PC-3 (cell line): ENCODE measurements around the gene NDUFC2. TPM values are rescaled to one million over a fixed set of nuclear protein-coding genes. Genes with fewer than 3 reads are reported as not detected.

Experiments
- ATAC-seq: fragments of 200-7000 bp; cut with Tn5 transposase; 2 replicates; pipeline ENCODE4 v1.9.1; 2020; ENCODE audit warnings: mild to moderate bottlenecking, moderate library complexity
- BruUV-seq: library from RNA; stranded (reverse); fragments of 400-500 nt; replicated peaks from 2 replicates; lab custom pipeline; 2021; lab: Mats Ljungman, UMichigan
- CTCF ChIA-PET: fragments of 300-600 bp; sonication (Branson Sonifier 250); formaldehyde crosslinking; loops from one replicate; lab custom pipeline; 2022; ENCODE audit warnings: antibody characterized with exemption; lab: Charles Lee
- POLR2A ChIA-PET: fragments of 300-600 bp; sonication (Branson Sonifier 250); formaldehyde crosslinking; loops from one replicate; lab custom pipeline; 2022; ENCODE audit warnings: antibody characterized with exemption; ENCODE audit not compliant: unreplicated experiment; lab: Charles Lee
- DNase-seq: peaks from one replicate; pipeline ENCODE4 v3.0.0-alpha.2; 2015
- H2AFZ ChIP-seq: fragments of 300-600 bp; sonication (generic); 2 replicates; pipeline ENCODE4 v1.6.0; 2016; ENCODE audit warnings: antibody characterized with exemption, low read length
- H3F3A ChIP-seq: fragments of 300-600 bp; sonication (generic); one replicate; pipeline ENCODE4 v1.6.0; 2017; ENCODE audit warnings: antibody characterized with exemption, low read length, control low read depth, mild to moderate bottlenecking; ENCODE audit not compliant: unreplicated experiment
- H3K27ac ChIP-seq: fragments of 300-600 bp; sonication (generic); 2 replicates; pipeline ENCODE4 v1.5.1; 2016; ENCODE audit warnings: mild to moderate bottlenecking, low read length
- H3K27me3 ChIP-seq: fragments of 300-600 bp; sonication (generic); 2 replicates; pipeline ENCODE4 v1.6.1; 2016; ENCODE audit warnings: low read length, mixed read lengths
- H3K36me3 ChIP-seq: fragments of 300-600 bp; sonication (generic); 2 replicates; pipeline ENCODE4 v1.6.1; 2016; ENCODE audit warnings: low read depth, mixed run types, low read length, mixed read lengths
- H3K4me1 ChIP-seq: fragments of 300-600 bp; sonication (generic); 2 replicates; pipeline ENCODE4 v1.5.1; 2016; ENCODE audit warnings: low read length; ENCODE audit not compliant: insufficient read depth
- H3K4me2 ChIP-seq: fragments of 300-600 bp; sonication (generic); 2 replicates; pipeline ENCODE4 v1.6.0; 2016; ENCODE audit warnings: low read length
- H3K4me3 ChIP-seq: fragments of 300-600 bp; sonication (generic); 2 replicates; pipeline ENCODE4 v1.5.1; 2016; ENCODE audit warnings: mild to moderate bottlenecking, low read length, mixed read lengths
- H3K79me2 ChIP-seq: fragments of 300-600 bp; sonication (generic); 2 replicates; pipeline ENCODE4 v1.6.1; 2017; ENCODE audit warnings: low read length, mixed read lengths
- H3K9ac ChIP-seq: fragments of 300-600 bp; sonication (generic); 2 replicates; pipeline ENCODE4 v1.6.0; 2016; ENCODE audit warnings: mild to moderate bottlenecking, low read length
- H3K9me2 ChIP-seq: fragments of 300-600 bp; sonication (generic); replicated peaks from 2 replicates; pipeline ENCODE4 v1.6.1; 2016; ENCODE audit warnings: mixed run types, low read length, mixed read lengths
- H3K9me3 ChIP-seq: fragments of 300-600 bp; sonication (generic); 2 replicates; pipeline ENCODE4 v1.6.1; 2016; ENCODE audit warnings: low read length, mixed read lengths
- H4K20me1 ChIP-seq: fragments of 300-600 bp; sonication (generic); 2 replicates; pipeline ENCODE4 v1.6.1; 2016; ENCODE audit warnings: low read length, mixed read lengths
- CTCF ChIP-seq: fragments of 300-600 bp; sonication (generic); conservative IDR thresholded peaks from 2 replicates; pipeline ENCODE4 v1.5.1; 2017; ENCODE audit warnings: antibody characterized with exemption, low read depth, mild to moderate bottlenecking, low read length
- EZH2 ChIP-seq: fragments of 300-600 bp; sonication (generic); IDR thresholded peaks from one replicate; pipeline ENCODE4 v1.6.1; 2017; ENCODE audit warnings: antibody characterized with exemption, mild to moderate bottlenecking, low read length; ENCODE audit not compliant: unreplicated experiment
- EZH2phosphoT487 ChIP-seq: fragments of 300-600 bp; sonication (generic); IDR thresholded peaks from 2 replicates; pipeline ENCODE4 v1.6.1; 2018; ENCODE audit warnings: mild to moderate bottlenecking, antibody characterized with exemption, low read length, borderline replicate concordance
- intact Hi-C: fragments of 100-400 bp; cut with micrococcal nuclease; formaldehyde crosslinking; loops from 2 replicates; pipeline ENCODE4 v1.9.0; 2023
- total RNA-seq: library from RNA; depleted of rRNA; stranded (reverse); fragments of >200 nt; gene quantifications from 2 replicates; pipeline ENCODE4 v1.2.3, GENCODE V29; 2014

NDUFC2 gene
- total RNA-seq, 1 experiment from 2014 or later = 304 TPM

- H3F3A ChIP-seq = no peaks in the 10 kb centered on the region
- H3K4me2 ChIP-seq = no peak overlapping the region
- CTCF ChIA-PET = no interaction called here
- POLR2A ChIA-PET = interaction anchor here (0.6 to 0.7 kb wide), 3 partner anchors 21 to 488 kb away, joined by 3 to 5 read pairs (median 3); no protein-coding TSS in a partner anchor
- no peak overlapping the region for H3K9ac ChIP-seq
- ATAC-seq (peak; percentile 96), DNase-seq (peak; percentile 58)
- H3K4me1 ChIP-seq = peaks cover 10% of the 10 kb centered on the region; the same call in 1 of the 2 replicates
- no TSS peak for BruUV-seq
- H3K27ac ChIP-seq = 0 out of 2 replicates have a peak overlapping the region, but pooled peaks have one; percentile 10
- no peaks in the 10 kb centered on the region for H4K20me1 ChIP-seq
- intact Hi-C loops = no loop called here
- TF ChIP-seq CTCF (no peak), EZH2 (no peak), EZH2phosphoT487 (no peak)
- no peaks in the 10 kb centered on the region for H3K27me3 ChIP-seq
- no peak overlapping the region for H3K4me3 ChIP-seq
- H3K9me3 ChIP-seq = no peaks in the 10 kb centered on the region
- H3K9me2 ChIP-seq = no peaks in the 10 kb centered on the region
- no peaks in the 10 kb centered on the region for H3K79me2 ChIP-seq
- H3K36me3 ChIP-seq = peaks cover 35% of the 10 kb centered on the region
- no peak overlapping the region for H2AFZ ChIP-seq
Measured at GRCh38 chr11:78100676-78101472, 21.2 kb upstream of the NDUFC2 start.

GRCh38 chr11:78100261-78100660 lies 20.6 kb upstream of the NDUFC2 start:
- Histone ChIP-seq H3K4me1 (peaks cover 10% of the 10 kb centered on the region; the same call in 1 of the 2 replicates), H3K4me2 (no peak overlapping the region), H2AFZ (no peak overlapping the region), H3F3A (no peaks in the 10 kb centered on the region), H3K9me2 (no peaks in the 10 kb centered on the region), H3K9ac (no peak overlapping the region), H4K20me1 (no peaks in the 10 kb centered on the region), H3K36me3 (peaks cover 35% of the 10 kb centered on the region), H3K79me2 (no peaks in the 10 kb centered on the region), H3K9me3 (no peaks in the 10 kb centered on the region), H3K4me3 (no peak overlapping the region), H3K27ac (no peak overlapping the region), H3K27me3 (no peaks in the 10 kb centered on the region)
- DNase-seq (no peak), ATAC-seq (no peak)
- ChIA-PET CTCF (no interaction called here), POLR2A (no interaction called here)
- TF ChIP-seq CTCF = no peak
- no peak for TF ChIP-seq EZH2phosphoT487
- no peak for TF ChIP-seq EZH2
- intact Hi-C loops = no loop called here
- no TSS peak for BruUV-seq

GRCh38 chr11:78099666-78100065 lies 20.0 kb upstream of the NDUFC2 start:
- Histone ChIP-seq H3K27ac (no peak overlapping the region), H3K79me2 (no peaks in the 10 kb centered on the region), H3K9me2 (no peaks in the 10 kb centered on the region), H3K9ac (no peak overlapping the region), H3K27me3 (no peaks in the 10 kb centered on the region), H2AFZ (no peak overlapping the region), H4K20me1 (no peaks in the 10 kb centered on the region), H3F3A (no peaks in the 10 kb centered on the region), H3K4me1 (peaks cover 10% of the 10 kb centered on the region; the same call in 1 of the 2 replicates), H3K4me3 (no peak overlapping the region), H3K4me2 (no peak overlapping the region), H3K9me3 (no peaks in the 10 kb centered on the region), H3K36me3 (peaks cover 40% of the 10 kb centered on the region)
- intact Hi-C loops = no loop called here
- ChIA-PET CTCF (no interaction called here), POLR2A (no interaction called here)
- BruUV-seq = no TSS peak
- TF ChIP-seq EZH2phosphoT487 (no peak), CTCF (no peak), EZH2 (no peak)
- no peak for DNase-seq
- ATAC-seq = no peak
